GM21717 (cell line): ENCODE data around the gene C17orf113.

ENCODE experiments used
- ATAC-seq: cut with Tn5 transposase; IDR thresholded peaks from one replicate; pipeline ENCODE4 v1.9.1; 2021; ENCODE audit warnings: mild to moderate bottlenecking, moderate library complexity; ENCODE audit not compliant: unreplicated experiment

The C17orf113 gene

DNA sequence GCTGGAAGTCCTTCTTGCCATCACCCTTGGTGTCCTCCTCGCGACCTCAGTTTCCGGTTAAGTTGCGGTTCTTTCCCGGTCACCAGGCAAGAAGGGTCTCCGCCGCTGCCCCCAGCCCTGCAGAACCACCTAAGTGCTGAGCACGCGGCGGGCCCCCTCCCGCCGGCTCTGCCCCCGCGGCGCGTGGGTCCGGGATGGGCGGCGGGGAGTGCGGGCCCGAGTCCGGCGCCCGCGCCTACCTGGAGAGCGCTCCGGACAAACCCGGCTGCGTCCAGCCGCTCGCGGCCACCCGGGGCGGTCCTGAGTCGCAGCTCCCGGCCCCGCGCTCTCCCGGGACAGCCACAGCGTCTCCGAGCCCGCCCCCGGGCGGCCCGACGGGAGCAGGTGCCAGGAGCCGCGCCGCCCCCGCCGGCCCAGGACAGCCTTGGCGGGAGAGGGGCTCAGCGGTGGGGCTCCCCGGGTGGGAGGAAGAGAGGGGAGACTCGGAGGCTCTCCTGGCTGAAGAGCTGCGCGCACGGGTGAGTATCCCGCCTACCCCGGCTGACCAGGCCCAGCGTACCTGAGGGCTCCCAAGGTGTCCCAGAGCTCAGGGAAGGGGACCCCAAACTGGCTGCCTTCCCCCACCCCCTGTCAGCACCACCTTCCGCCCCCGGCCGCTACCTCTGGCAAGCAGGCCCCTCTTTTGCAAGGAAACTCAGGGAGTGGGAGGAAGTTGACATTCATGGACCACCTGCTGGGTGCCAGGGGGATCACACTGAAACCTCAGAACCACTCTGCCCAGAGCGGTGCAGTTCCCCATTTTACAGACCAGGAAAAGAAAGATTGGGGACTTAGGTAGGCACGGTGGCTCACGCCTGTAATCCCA is 22.2 kb upstream of the C17orf113 start:
- ATAC-seq: no peak

DNA sequence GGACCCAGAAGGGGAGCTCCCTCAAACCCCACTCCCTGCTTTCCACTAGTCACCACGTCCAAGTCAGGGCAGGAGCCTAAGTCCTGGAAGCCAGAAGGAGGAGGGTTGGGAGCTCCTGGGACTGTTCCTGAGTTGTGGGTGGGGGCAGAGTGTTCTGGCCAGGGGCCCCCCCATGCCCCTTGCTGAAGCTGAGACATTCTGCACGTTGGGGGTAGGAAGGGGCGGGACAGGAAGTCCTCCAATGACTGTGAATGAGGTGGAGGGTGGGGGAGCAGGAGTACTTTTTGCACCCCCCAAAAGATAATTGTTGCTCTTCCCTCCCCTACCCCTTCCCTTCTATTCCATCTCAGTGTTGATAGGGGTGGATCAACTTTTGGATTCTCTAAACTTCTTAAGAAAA is 21.4 kb upstream of the C17orf113 start:
- no peak for ATAC-seq

GRCh38 chr17:42068979-42069378 is 18.6 kb upstream of the C17orf113 start:
- no peak for ATAC-seq

DNA sequence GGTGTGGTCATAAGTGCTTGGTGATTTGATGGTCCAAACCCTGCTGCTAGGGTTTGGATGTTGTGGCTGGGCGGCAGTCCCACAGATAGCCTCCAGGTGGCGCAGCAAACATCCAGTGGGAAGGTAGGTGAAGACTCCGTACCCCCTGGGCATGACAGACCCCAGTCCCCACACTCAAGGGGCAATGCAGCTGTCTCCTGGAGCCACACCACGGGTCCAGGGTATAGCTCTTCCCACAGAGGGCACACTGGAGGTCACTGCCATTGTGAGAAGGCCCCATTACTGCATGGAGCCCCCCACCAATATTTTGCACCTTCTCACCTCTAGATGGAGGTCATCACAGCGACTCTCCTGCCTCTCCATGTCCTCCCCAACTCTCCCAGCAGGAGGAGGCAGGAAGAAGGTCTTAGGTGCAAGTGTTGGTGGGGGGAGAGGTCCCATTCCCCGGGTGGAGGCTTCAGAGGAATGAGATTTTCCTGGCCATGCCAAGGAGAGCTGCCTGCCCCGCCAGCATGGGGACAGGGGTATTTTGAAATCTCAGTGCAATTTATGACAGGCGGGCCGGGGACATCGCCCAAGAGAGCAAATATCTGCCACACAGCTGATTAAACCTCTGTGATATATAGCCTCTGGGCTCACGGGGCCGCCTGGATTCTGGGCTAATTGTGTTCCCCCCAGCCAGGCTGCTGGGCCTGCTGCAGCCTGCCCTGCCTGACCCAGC is 17.1 kb upstream of the C17orf113 start:
- no peak for ATAC-seq

DNA sequence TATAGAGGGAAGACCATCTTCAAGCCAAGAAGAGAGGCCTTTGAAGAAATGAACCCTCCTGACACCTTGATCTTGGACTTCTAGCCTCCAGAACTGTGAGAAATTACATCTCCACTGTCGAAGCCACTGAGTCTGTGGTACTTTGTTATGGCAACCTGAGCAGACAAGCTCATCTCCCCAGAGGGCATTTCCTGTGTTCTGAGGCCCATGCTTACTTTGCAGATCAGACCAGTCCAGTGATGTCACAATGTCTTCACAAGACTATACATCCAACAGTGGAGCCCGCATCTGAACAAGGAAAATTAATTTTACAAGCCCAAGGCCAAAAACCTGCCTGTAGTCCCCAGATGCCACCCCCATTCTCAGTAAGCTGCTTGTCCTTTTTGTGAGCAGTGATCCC is 14.8 kb upstream of the C17orf113 start:
- ATAC-seq: no peak

GRCh38 chr17:42062681-42063080 is 12.3 kb upstream of the C17orf113 start:
- no peak for ATAC-seq

- ATAC-seq: no peak
These were observed 11.5 kb upstream of the C17orf113 start for GRCh38 chr17:42061646-42062487.

- no peak for ATAC-seq
These were observed 9.8 kb upstream of the C17orf113 start for GRCh38 chr17:42060231-42060630.

GRCh38 chr17:42059815-42060214 is 9.4 kb upstream of the C17orf113 start:
- ATAC-seq: no peak

DNA sequence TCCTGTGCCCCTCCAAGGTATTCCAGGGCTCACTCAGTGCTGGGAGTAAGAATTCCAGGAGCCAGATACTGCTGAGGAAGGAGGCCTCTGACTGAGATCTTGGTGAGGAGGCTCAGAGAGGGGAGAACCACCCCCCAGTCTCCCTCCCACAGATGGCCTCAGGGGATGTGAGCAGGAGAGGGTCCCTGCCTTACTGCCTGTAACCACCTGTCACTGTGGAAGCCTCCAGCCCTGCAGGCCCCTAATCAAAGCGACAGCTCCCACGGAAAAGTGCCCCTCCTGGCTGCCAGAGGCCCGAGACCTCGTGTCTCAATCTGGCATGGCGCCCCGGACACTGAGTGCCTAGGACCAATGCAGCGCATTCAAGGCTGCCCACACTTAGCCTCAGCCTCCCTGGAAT is 7.7 kb upstream of the C17orf113 start:
- ATAC-seq: no peak

DNA sequence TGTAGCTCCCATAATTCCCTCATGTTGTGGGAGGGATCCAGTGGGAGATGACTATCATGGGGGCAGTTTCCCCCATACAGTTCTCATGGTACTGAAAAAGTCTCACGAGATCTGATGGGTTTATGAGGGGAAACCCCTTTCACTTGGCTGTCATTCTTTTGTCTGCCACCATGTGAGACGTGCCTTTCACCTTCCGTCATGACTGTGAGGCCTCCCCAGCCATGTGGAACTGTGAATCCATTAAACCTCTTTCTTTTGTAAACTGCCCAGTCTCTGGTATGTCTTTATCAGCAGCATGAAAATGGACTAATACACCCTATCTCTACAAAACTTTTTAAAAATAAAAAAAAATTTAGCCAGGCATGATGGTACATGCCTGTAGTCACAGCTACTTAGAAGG is 6.2 kb upstream of the C17orf113 start:
- no peak for ATAC-seq

GRCh38 chr17:42055496-42055895 is 5.1 kb upstream of the C17orf113 start:
- no peak for ATAC-seq

- ATAC-seq: no peak
These were observed 4.6 kb upstream of the C17orf113 start for GRCh38 chr17:42055027-42055426.

DNA sequence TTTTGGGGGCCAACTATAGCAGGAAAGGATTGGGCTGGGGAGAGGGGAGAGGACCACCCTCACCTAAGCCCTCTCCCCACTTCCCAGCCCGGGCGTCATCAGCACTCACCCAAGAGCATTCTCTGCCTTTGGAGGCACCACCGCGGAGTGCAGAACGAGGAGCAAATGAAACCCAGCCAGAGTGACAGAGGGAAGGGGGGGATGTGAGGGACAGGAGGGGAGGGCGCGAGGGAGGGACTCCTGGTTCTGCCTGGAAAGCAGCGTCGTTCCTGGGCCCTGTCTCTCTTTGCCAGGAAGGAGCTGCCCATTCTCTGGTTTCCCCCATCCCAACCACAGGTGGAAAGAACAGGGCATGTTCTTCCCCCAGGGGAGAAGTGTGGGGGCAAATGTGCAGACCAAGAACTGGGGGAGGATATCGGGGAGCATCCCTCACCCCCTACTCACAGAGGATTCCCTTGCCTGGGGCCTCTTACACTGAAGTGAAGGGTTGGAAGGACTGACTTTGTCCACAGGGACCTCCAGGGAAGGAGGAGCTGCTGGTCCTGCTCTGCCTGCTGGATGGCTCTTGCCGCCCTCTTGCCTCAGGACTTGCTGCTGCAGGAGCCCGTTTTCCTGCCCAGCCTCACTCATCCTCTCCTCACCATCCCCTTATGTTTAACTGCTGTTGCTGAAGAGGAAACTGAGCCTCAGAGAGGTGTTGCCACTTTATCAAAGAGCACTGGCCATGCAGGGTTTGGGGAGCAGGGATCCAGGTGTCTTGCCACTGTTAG is 3.5 kb upstream of the C17orf113 start:
- no peak for ATAC-seq

DNA sequence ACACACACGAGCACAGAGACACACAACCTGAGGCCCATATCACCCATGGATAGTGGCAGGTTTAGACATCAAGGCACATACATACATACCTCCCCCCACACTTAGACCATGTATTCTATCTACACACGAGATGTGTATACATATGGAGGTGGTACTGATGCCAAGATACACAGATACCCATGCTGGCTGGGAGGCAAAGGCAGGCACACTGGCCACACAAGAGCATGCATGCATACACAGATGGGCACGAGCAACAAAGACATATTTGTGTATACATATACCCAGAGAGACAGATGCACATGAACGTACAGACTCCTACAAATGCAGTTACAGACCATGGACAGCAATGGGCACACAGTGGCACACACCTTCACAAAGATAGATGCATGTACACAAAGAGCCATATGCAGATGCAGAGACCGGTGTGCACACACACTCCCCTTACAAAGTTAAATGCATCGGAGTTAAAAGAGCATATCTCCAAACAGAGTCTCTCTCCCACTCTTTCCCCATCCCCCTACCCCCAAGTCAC is 2.0 kb upstream of the C17orf113 start:
- no peak for ATAC-seq

- no peak for ATAC-seq
These were observed 1.2 kb upstream of the C17orf113 start for GRCh38 chr17:42051645-42052044.

- no peak for ATAC-seq
These were observed 606 bp upstream of the C17orf113 start for GRCh38 chr17:42051013-42051400.

- ATAC-seq: no peak
These were observed 488 bp downstream of the C17orf113 start for GRCh38 chr17:42049834-42050392.

GRCh38 chr17:42047343-42047742 is 3.1 kb downstream of the C17orf113 start:
- ATAC-seq: no peak

- no peak for ATAC-seq
These were observed 4.7 kb downstream of the C17orf113 start for GRCh38 chr17:42045719-42046118.
